H1 (cell line): ENCODE data around the gene PPP1R14C. TPM values are rescaled to one million over a fixed set of nuclear protein-coding genes. Genes with fewer than 3 reads are reported as not detected.

Experiments
- CTCF ChIA-PET: fragments of 300-600 bp; sonication (Branson Sonifier 250); formaldehyde crosslinking; loops from one replicate; lab custom pipeline; 2021; ENCODE audit not compliant: partially characterized antibody; lab: Charles Lee
- POLR2A ChIA-PET: fragments of 300-600 bp; sonication (Branson Sonifier 250); formaldehyde crosslinking; loops from one replicate; lab custom pipeline; 2021; ENCODE audit warnings: inconsistent platforms; ENCODE audit not compliant: partially characterized antibody; lab: Charles Lee
- DNase-seq, 2 experiments: peaks; one replicate each; pipeline versions ENCODE4 v3.0.0 to v3.0.0-alpha.2; 2010 to 2022; ENCODE audit warnings: low spot score in 2 of 2, low read depth in 1 of 2, mixed read lengths in 1 of 2
- FAIRE-seq: peaks from 2 replicates; lab custom pipeline; 2011; peaks lifted over from hg19 to GRCh38; lab: Jason Lieb, UNC
- H2AFZ ChIP-seq: 2 replicates; pipeline ENCODE4 v1.8.1; 2012; ENCODE audit warnings: low read length, inconsistent platforms
- H2AK5ac ChIP-seq: 2 replicates; pipeline ENCODE4 v1.6.1; 2013; ENCODE audit warnings: low read depth, low read length
- H2BK120ac ChIP-seq: replicated peaks from 2 replicates; pipeline ENCODE3; 2013; ENCODE audit warnings: low read depth, low read length, inconsistent platforms
- H2BK12ac ChIP-seq: 2 replicates; pipeline ENCODE4 v1.6.1; 2013; ENCODE audit warnings: low read depth, low read length
- H2BK15ac ChIP-seq: 2 replicates; pipeline ENCODE4 v1.6.1; 2013; ENCODE audit warnings: low read length
- H2BK20ac ChIP-seq: 2 replicates; pipeline ENCODE4 v1.6.1; 2013; ENCODE audit warnings: low read length
- H2BK5ac ChIP-seq: 2 replicates; pipeline ENCODE4 v1.6.1; 2013; ENCODE audit warnings: low read depth, low read length
- H3K14ac ChIP-seq: 2 replicates; pipeline ENCODE4 v1.6.1; 2013; ENCODE audit warnings: inconsistent platforms; ENCODE audit not compliant: insufficient read length
- H3K18ac ChIP-seq: 2 replicates; pipeline ENCODE4 v1.6.1; 2013; ENCODE audit warnings: low read length; ENCODE audit errors: extremely low read depth
- H3K23ac ChIP-seq: 2 replicates; pipeline ENCODE4 v1.6.1; 2013; ENCODE audit warnings: inconsistent platforms; ENCODE audit not compliant: insufficient read length
- H3K23me2 ChIP-seq: 2 replicates; pipeline ENCODE4 v1.6.1; 2013; ENCODE audit warnings: low read depth, low read length
- H3K27ac ChIP-seq: 2 replicates; pipeline ENCODE4 v1.6.1; 2011; ENCODE audit warnings: low read depth, low read length, inconsistent platforms
- H3K27me3 ChIP-seq, 4 experiments: replicated peaks in 1 of 4; 1 replicate in 1 of 4; 2 replicates in 3 of 4; pipeline versions ENCODE4 v1.6.1 to v1.8.1; 2011 to 2013; ENCODE audit warnings: low read length in 3 of 4, mild to moderate bottlenecking in 3 of 4, inconsistent platforms in 2 of 4, mixed read lengths in 2 of 4, moderate library complexity in 1 of 4; ENCODE audit not compliant: control insufficient read depth in 3 of 4, insufficient read depth in 3 of 4; ENCODE audit errors: extremely low read depth in 1 of 4
- H3K36me3 ChIP-seq, 4 experiments: 2 replicates each; pipeline versions ENCODE4 v1.6.1 to v1.8.1; 2011 to 2013; ENCODE audit warnings: mild to moderate bottlenecking in 4 of 4, low read length in 3 of 4, moderate library complexity in 2 of 4, control low read depth in 1 of 4, inconsistent platforms in 1 of 4; ENCODE audit not compliant: insufficient read depth in 4 of 4, control insufficient read depth in 2 of 4
- H3K4ac ChIP-seq: replicated peaks from 2 replicates; pipeline ENCODE3; 2013; ENCODE audit warnings: low read length, low read depth, mixed read lengths, inconsistent platforms; ENCODE audit not compliant: insufficient read length
- H3K4me1 ChIP-seq, 4 experiments: replicated peaks in 1 of 4; 1 replicate in 1 of 4; 2 replicates in 3 of 4; pipeline versions ENCODE4 v1.6.1 to v1.8.1; 2011 to 2013; ENCODE audit warnings: low read length in 3 of 4, inconsistent platforms in 2 of 4, mixed read lengths in 1 of 4; ENCODE audit not compliant: insufficient read depth in 4 of 4, control insufficient read depth in 3 of 4
- H3K4me2 ChIP-seq, 2 experiments: 2 replicates each; pipeline versions ENCODE4 v1.6.1 to v1.8.1; 2011 to 2013; ENCODE audit warnings: low read depth in 2 of 2, low read length in 2 of 2, control low read depth in 1 of 2, inconsistent platforms in 1 of 2, mild to moderate bottlenecking in 1 of 2; ENCODE audit not compliant: insufficient read depth in 1 of 2
- H3K4me3 ChIP-seq, 4 experiments: fragments of 200-600, 300-600 bp in 1 of 4; sonication (generic), shearing (Covaris generic), sonication (Bioruptor Twin) in 1 of 4; 2 replicates each; pipeline versions ENCODE4 v1.5.1 to v1.8.1; 2011 to 2016; ENCODE audit warnings: low read length in 4 of 4, low read depth in 3 of 4, control low read depth in 2 of 4, inconsistent platforms in 2 of 4, mild to moderate bottlenecking in 2 of 4, mixed read lengths in 1 of 4, moderate library complexity in 1 of 4; ENCODE audit not compliant: insufficient read depth in 2 of 4; ENCODE audit errors: extremely low read depth in 1 of 4
- H3K56ac ChIP-seq: replicated peaks from 2 replicates; pipeline ENCODE3; 2013; ENCODE audit warnings: low read depth, mild to moderate bottlenecking, mixed read lengths, low read length, inconsistent platforms; ENCODE audit not compliant: insufficient read length
- H3K79me1 ChIP-seq: 2 replicates; pipeline ENCODE4 v1.6.1; 2013; ENCODE audit warnings: low read depth, low read length, control low read depth
- H3K79me2 ChIP-seq, 2 experiments: 2 replicates each; pipeline versions ENCODE4 v1.6.1 to v1.8.1; 2012 to 2013; ENCODE audit warnings: low read length in 2 of 2, mild to moderate bottlenecking in 2 of 2, inconsistent platforms in 1 of 2; ENCODE audit not compliant: insufficient read depth in 2 of 2, control insufficient read depth in 1 of 2
- H3K9ac ChIP-seq, 4 experiments: replicated peaks in 1 of 4; 1 replicate in 1 of 4; 2 replicates in 3 of 4; pipeline versions ENCODE4 v1.6.1 to v1.8.1; 2011 to 2013; ENCODE audit warnings: low read depth in 3 of 4, low read length in 3 of 4, control low read depth in 2 of 4, mild to moderate bottlenecking in 2 of 4, moderate library complexity in 2 of 4, inconsistent platforms in 1 of 4; ENCODE audit errors: extremely low read depth in 1 of 4
- H3K9me3 ChIP-seq, 2 experiments: 2 replicates each; pipeline versions ENCODE4 v1.6.1 to v1.8.1; 2012 to 2013; ENCODE audit warnings: mild to moderate bottlenecking in 2 of 2, moderate library complexity in 2 of 2, control low read depth in 1 of 2, inconsistent platforms in 1 of 2, low read depth in 1 of 2, low read length in 1 of 2, mixed read lengths in 1 of 2; ENCODE audit not compliant: insufficient read depth in 2 of 2
- H4K20me1 ChIP-seq, 2 experiments: replicated peaks in 1 of 2; 2 replicates each; pipeline versions ENCODE3 to v1.8.1; 2011 to 2013; ENCODE audit warnings: inconsistent platforms in 2 of 2, low read length in 2 of 2, mild to moderate bottlenecking in 1 of 2; ENCODE audit not compliant: insufficient read depth in 2 of 2, control insufficient read depth in 1 of 2
- H4K5ac ChIP-seq: 2 replicates; pipeline ENCODE4 v1.6.1; 2013; ENCODE audit warnings: low read length, low read depth, mixed read lengths, inconsistent platforms; ENCODE audit not compliant: insufficient read length
- H4K8ac ChIP-seq: 2 replicates; pipeline ENCODE4 v1.8.0; 2013; ENCODE audit warnings: mild to moderate bottlenecking, moderate library complexity, low read length, inconsistent platforms; ENCODE audit not compliant: insufficient read depth; ENCODE audit errors: extremely low read depth
- H4K91ac ChIP-seq: replicated peaks from 2 replicates; pipeline ENCODE3; 2013; ENCODE audit warnings: low read length, mixed read lengths, inconsistent platforms; ENCODE audit not compliant: insufficient read length
- ASH2L ChIP-seq: fragments of 200-600, 300-600 bp; sonication (generic); IDR thresholded peaks from one replicate; pipeline ENCODE4 v1.7.1; 2017; ENCODE audit warnings: low read length
- GTF2F1 ChIP-seq: IDR thresholded peaks from 2 replicates; pipeline ENCODE4 v1.6.1; 2012; ENCODE audit warnings: low read depth, low read length, improper control_type of control experiment, borderline replicate concordance
- POLR2AphosphoS5 ChIP-seq: IDR thresholded peaks from 2 replicates; pipeline ENCODE4 v1.6.1; 2011; ENCODE audit warnings: low read depth, low read length
- RFX5 ChIP-seq: IDR thresholded peaks from 2 replicates; pipeline ENCODE4 v1.6.1; 2011; ENCODE audit warnings: low read depth, low read length, improper control_type of control experiment, borderline replicate concordance
- TEAD4 ChIP-seq: IDR thresholded peaks from 2 replicates; pipeline ENCODE4 v1.6.1; 2012; ENCODE audit warnings: low read depth, low read length, inconsistent platforms, mixed read lengths
- WGBS, 2 experiments: shearing (Covaris generic) in 1 of 2; methylation state at CpG; one replicate each; pipeline versions ENCODE4 v1.1.6 to v1.1.7; 2013 to 2015; ENCODE audit warnings: low lambda C conversion rate in 2 of 2, mixed read lengths in 2 of 2, inconsistent platforms in 1 of 2, low coverage in 1 of 2, missing lambda C conversion rate in 1 of 2; ENCODE audit not compliant: insufficient replicate concordance in 2 of 2, insufficient coverage in 1 of 2, insufficient read length in 1 of 2; ENCODE audit errors: extremely low coverage in 1 of 2, missing lambda C conversion rate in 1 of 2; 5-methylcytosine and 5-hydroxymethylcytosine counted together
- polyA plus RNA-seq, 7 experiments: library from polyadenylated mRNA; depleted of rRNA in 3 of 7; stranded (reverse) in 5 of 7; unstranded in 2 of 7; fragments of >200 nt in 5 of 7; fragments of 200-250 nt in 2 of 7; gene quantifications; 1 replicate in 5 of 7; 2 replicates in 1 of 7; 4 replicates in 1 of 7; pipeline versions ENCODE4 v1.2.1 to v1.2.3, GENCODE V29; 2011 to 2013; ENCODE audit warnings: missing spikeins in 2 of 7, mixed read lengths in 2 of 7
- total RNA-seq: library from RNA; stranded (reverse); fragmentation: NEBNext Ultra II Directional; extraction: Animal tissue kit (Norgen Biotek cat#: 25700); gene quantifications from 2 replicates; pipeline ENCODE4 v1.2.1, GENCODE V29; 2021
- TF ChIP-seq, protein P1 (sequence below): IDR thresholded peaks from 2 replicates; pipeline ENCODE4 v1.6.1; 2012; ENCODE audit warnings: low read length, inconsistent platforms

Gene PPP1R14C
- total and polyA plus RNA-seq, 2 of the 8 experiments (the other 6 are each of a cell fraction or from before 2014, with no cell fraction given): 0.30 to 0.61 TPM

DNA sequence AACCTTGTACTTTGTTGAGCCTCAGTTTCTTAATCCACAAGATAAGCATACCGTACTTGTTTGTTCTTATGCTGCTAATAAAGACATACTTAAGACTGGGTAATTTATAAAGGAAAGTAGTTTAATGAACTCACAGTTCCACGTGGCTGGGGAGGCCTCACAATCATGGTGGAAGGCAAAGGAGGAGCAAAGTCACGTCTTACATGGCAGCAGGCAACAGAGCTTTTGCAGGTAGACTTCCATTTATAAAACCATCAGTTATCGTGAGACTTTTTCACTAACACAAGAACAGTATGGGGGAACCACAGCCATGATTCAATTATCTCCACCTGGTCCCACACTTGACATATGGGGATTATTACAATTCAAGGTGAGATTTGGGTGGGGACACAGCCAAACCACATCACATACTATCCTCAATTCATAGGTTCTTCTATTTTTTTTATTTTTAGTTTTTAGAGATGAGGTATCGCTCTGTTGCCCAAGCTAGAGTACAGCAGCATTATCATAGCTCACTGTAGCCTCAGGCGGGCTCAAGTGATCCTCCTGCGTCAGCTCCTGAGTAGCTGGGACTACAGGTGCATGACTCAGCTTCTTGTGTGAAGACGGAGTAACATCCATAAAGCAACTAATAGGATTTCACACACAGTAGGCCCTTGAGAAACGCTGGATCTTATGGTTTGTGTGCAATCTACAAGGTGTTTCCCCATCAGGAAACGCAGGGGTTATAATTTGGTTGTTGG is 149.3 kb downstream of the PPP1R14C start:
- no peak overlapping the region for H2BK12ac ChIP-seq
- FAIRE-seq: no peak
- H3K14ac ChIP-seq: no peak overlapping the region
- CTCF ChIA-PET: interaction anchor here (0.8 kb wide), 1 partner anchor 212 kb away, joined by 3 read pairs; no protein-coding TSS in a partner anchor
- no peak overlapping the region for H3K9ac ChIP-seq
- no peak overlapping the region for H2BK15ac ChIP-seq
- 92% methylated on average over 10 of the region's 10 CpGs; no CpG with 5 or more reads in 1 of the 2 experiments for WGBS, 2 experiments
- no peaks in the 10 kb centered on the region for H3K79me2 ChIP-seq
- H3K4ac ChIP-seq: no peak overlapping the region
- no peak overlapping the region for H3K23ac ChIP-seq
- no peak overlapping the region for H2AK5ac ChIP-seq
- no peak overlapping the region for H3K4me3 ChIP-seq
- no peaks in the 10 kb centered on the region for H4K20me1 ChIP-seq
- H2BK20ac ChIP-seq: no peak overlapping the region
- no peak overlapping the region for H3K18ac ChIP-seq
- no peak overlapping the region for H3K56ac ChIP-seq
- H4K5ac ChIP-seq: no peak overlapping the region
- H3K4me2 ChIP-seq: no peak overlapping the region
- no peak overlapping the region for H3K27ac ChIP-seq
- no peak overlapping the region for H2BK120ac ChIP-seq
- no peaks in the 10 kb centered on the region for H3K4me1 ChIP-seq
- no peak overlapping the region; the same call in 1 of the 2 replicates for H2AFZ ChIP-seq
- TF ChIP-seq, protein P1, sequence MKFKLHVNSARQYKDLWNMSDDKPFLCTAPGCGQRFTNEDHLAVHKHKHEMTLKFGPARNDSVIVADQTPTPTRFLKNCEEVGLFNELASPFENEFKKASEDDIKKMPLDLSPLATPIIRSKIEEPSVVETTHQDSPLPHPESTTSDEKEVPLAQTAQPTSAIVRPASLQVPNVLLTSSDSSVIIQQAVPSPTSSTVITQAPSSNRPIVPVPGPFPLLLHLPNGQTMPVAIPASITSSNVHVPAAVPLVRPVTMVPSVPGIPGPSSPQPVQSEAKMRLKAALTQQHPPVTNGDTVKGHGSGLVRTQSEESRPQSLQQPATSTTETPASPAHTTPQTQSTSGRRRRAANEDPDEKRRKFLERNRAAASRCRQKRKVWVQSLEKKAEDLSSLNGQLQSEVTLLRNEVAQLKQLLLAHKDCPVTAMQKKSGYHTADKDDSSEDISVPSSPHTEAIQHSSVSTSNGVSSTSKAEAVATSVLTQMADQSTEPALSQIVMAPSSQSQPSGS: no peak
- TF ChIP-seq POLR2AphosphoS5: no peak
- TF ChIP-seq TEAD4: no peak
- TF ChIP-seq GTF2F1: no peak
- TF ChIP-seq ASH2L: no peak
- no peak for TF ChIP-seq RFX5
- no peaks in the 10 kb centered on the region for H3K79me1 ChIP-seq
- peaks cover 7 to 14% of the 10 kb centered on the region in 2 experiments; a peak in 3 of 4 replicates for H3K9me3 ChIP-seq
- no peak overlapping the region for H2BK5ac ChIP-seq
- H3K23me2 ChIP-seq: no peaks in the 10 kb centered on the region
- H3K36me3 ChIP-seq: no peaks in the 10 kb centered on the region
- no peak for DNase-seq
- H3K27me3 ChIP-seq: no peaks in the 10 kb centered on the region
- H4K8ac ChIP-seq: no peak overlapping the region
- POLR2A ChIA-PET: no interaction called here
- H4K91ac ChIP-seq: no peak overlapping the region
